Fibroblast of mammary gland (primary cell): ENCODE results near the gene LSM11.

ENCODE experiments used
- DNase-seq: peaks from one replicate; pipeline ENCODE4 v3.0.0-alpha.2; 2010; ENCODE audit warnings: low read depth
- H3K4me3 ChIP-seq: 2 replicates; pipeline ENCODE4 v1.5.1; 2011; ENCODE audit warnings: low read depth, mild to moderate bottlenecking, low read length, moderate library complexity; ENCODE audit not compliant: control insufficient read depth
- TF ChIP-seq, protein P1 (sequence below): conservative IDR thresholded peaks from 2 replicates; pipeline ENCODE4 v1.5.1; 2011; ENCODE audit warnings: low read depth, low read length, inconsistent platforms; ENCODE audit not compliant: control insufficient read depth, insufficient read depth

LSM11 gene

GRCh38 chr5:157772127-157772526 lies 28.6 kb downstream of the LSM11 start:
- DNase-seq = no peak
- TF ChIP-seq, protein P1, sequence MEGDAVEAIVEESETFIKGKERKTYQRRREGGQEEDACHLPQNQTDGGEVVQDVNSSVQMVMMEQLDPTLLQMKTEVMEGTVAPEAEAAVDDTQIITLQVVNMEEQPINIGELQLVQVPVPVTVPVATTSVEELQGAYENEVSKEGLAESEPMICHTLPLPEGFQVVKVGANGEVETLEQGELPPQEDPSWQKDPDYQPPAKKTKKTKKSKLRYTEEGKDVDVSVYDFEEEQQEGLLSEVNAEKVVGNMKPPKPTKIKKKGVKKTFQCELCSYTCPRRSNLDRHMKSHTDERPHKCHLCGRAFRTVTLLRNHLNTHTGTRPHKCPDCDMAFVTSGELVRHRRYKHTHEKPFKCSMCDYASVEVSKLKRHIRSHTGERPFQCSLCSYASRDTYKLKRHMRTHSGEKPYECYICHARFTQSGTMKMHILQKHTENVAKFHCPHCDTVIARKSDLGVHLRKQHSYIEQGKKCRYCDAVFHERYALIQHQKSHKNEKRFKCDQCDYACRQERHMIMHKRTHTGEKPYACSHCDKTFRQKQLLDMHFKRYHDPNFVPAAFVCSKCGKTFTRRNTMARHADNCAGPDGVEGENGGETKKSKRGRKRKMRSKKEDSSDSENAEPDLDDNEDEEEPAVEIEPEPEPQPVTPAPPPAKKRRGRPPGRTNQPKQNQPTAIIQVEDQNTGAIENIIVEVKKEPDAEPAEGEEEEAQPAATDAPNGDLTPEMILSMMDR = no peak
- H3K4me3 ChIP-seq = no peak overlapping the region

DNA sequence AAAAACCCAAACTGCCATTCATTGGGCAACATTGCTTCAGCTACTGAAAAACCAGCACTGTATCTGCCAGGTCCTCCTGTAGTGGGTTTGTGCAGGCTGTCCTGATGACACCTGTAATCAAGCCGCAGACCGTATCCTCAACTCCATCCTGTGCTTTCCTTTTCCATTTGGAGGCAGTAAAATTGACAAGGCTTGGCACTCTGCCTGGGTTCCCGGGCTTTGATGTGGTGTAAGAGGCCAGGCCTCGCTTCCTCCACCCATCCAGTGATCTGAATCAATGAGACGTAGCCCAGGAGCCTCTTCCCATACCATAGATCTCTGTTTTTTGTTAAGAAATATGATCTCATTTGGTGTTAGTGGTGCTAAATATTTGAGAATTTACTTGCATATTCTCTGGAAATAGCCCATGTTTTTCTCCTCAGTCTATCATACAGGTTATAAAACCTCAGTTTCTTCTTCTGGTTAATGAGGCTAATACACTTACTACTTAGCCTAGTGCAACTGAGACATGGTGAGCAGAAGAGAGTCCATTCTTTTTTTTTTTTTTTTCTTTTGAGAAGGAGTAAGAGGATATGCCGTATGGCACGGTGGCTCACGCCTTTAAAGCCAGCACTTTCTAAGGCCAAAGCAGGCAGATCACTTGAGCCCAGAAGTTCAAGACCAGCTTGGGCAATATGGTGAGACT lies 34.8 kb downstream of the LSM11 start:
- TF ChIP-seq, protein P1 = no peak
- H3K4me3 ChIP-seq = no peak overlapping the region
- DNase-seq = peak; percentile 76

- H3K4me3 ChIP-seq = no peak overlapping the region
- no peak for DNase-seq
- TF ChIP-seq, protein P1 = no peak
These were observed 35.7 kb downstream of the LSM11 start for GRCh38 chr5:157779221-157779620.

DNA sequence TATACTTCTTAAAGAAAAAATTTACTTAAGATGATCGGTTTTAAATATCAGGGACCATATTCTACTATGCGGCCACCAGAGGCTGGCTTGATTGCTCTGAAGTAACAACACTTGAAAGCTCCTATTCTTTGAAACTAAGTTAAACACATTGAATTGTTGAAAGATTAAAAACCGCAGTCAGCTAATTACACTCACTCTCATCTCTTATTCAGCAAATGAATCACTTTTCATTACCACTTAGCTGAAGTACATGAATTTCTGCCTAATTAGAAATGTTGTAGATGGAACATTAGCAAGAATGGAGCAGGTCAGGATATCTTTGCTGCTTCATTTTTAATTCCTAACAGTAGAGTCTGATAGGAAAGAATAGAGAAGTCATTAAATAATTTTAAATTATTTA lies 42.3 kb downstream of the LSM11 start:
- H3K4me3 ChIP-seq = no peak overlapping the region
- DNase-seq = no peak
- TF ChIP-seq, protein P1 = no peak

GRCh38 chr5:157793301-157793700 lies 49.8 kb downstream of the LSM11 start:
- no peak for DNase-seq

GRCh38 chr5:157799578-157799977 lies 56.1 kb downstream of the LSM11 start:
- TF ChIP-seq, protein P1 = no peak
- DNase-seq = no peak
- no peak overlapping the region for H3K4me3 ChIP-seq

More at GRCh38 chr5:157793301-157793700, 49.8 kb downstream of the LSM11 start:
- TF ChIP-seq, protein P1 = no peak
- H3K4me3 ChIP-seq = no peak overlapping the region
